Esophagus mucosa (tissue), 1 donor: ENCODE data around the gene FA2H. TPM values are rescaled to one million over a fixed set of nuclear protein-coding genes. Genes with fewer than 3 reads are reported as not detected.
"Not testable (repeated sequence)": the region's sequence is repeated elsewhere in the genome, so short reads cannot be mapped to it uniquely, and the experiment has no call there.

Source experiments
- ATAC-seq: fragments of 200-7000 bp; cut with Tn5 transposase; one replicate; pipeline ENCODE4 v1.9.1; 2020
- total RNA-seq: library from RNA; stranded (reverse); gene quantifications from one replicate; pipeline ENCODE4 v1.2.4, GENCODE V29; 2023
- donor health status: DM: yes; HTN: yes; CAD: no.

FA2H gene, protein sequence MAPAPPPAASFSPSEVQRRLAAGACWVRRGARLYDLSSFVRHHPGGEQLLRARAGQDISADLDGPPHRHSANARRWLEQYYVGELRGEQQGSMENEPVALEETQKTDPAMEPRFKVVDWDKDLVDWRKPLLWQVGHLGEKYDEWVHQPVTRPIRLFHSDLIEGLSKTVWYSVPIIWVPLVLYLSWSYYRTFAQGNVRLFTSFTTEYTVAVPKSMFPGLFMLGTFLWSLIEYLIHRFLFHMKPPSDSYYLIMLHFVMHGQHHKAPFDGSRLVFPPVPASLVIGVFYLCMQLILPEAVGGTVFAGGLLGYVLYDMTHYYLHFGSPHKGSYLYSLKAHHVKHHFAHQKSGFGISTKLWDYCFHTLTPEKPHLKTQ
- total RNA-seq, result 1.3 TPM

DNA sequence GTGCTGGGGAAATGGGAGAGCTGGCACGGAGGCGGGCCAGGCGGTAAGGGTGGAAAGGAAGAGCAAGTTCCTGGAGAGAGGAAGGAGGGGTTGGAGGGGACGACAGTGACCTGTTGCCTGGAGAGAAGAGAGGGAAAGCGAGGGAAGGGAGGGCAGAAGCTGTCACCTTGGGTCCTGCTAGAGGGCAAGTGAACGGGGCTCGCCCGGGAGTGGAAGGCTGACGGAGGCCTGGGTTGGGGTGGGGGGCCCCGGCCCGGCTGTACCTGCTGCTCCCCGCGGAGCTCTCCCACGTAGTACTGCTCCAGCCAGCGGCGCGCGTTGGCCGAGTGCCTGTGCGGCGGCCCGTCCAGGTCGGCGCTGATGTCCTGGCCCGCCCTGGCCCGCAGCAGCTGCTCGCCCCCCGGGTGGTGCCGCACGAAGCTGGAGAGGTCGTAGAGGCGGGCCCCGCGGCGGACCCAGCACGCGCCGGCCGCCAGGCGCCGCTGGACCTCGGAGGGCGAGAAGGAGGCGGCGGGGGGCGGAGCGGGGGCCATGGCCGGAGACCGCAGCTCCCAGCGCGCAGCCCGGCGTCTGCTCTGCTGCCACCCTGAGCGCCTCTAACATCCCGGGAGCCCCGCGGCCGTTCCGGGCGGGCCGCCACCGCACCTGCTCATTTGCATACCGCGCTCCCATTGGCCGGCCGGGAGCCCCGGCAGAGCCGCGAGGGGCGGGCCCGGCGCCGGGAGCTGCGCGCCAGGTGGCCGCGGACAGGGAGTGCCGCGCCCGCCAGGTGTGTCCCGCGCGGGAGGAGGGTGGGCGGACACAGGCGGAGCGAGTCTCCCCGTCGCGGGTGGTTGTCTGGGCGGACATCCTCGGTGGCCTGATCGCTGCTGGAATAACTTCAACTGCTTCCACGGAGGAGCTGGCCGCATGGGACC, at the start of gene FA2H:
Gene FA2H (minus strand): TSS at position 598 of the 917 bp plus-strand sequence. CDS start 65 bp downstream, at position 533.
- peak; percentile 98 for ATAC-seq

DNA sequence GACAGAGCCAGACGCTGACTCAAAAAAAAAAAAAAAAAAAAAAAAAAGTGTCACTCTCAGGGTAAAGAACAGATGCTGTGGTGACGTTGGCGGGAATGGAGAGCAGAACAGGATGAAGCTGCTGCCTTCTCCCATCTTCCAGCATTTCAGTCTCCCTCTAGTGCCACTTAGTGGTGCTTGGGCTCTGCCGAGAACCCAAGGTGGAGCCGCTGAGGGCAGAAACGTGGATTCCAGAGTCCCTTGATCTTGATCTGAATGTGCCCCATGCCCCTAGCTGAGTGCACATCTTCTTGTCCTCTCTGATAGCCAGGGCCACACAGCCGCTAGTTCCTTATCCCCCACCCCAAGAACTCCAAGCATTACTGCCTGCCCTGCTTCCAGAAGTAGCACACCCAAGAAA, 43.2 kb upstream of the FA2H start:
- no peak for ATAC-seq

- ATAC-seq, result peak; percentile 98
These were observed 38.6 kb upstream of the FA2H start for GRCh38 chr16:74813109-74813641.

DNA sequence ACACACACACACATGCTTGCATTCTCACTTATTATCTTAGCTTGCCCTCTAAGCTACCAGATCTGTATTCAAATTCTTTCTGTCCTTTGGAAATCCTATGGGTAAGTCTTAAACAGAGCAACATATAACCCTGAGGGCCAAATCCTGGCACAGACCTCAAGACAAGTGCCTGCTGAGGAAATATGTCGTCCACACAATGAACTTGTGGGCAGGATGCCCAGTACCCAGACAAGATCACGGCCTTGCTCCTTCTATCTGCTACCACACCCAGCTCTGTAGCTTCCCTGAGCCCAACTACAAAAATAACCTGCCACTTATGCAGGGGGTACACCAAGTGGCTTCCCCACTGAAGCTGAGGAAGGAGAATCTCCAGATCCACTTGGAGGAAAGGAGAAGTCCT, 37.3 kb upstream of the FA2H start:
- no peak for ATAC-seq

- ATAC-seq, result not testable (repeated sequence)
These were observed 36.6 kb upstream of the FA2H start for GRCh38 chr16:74811216-74811615.

DNA sequence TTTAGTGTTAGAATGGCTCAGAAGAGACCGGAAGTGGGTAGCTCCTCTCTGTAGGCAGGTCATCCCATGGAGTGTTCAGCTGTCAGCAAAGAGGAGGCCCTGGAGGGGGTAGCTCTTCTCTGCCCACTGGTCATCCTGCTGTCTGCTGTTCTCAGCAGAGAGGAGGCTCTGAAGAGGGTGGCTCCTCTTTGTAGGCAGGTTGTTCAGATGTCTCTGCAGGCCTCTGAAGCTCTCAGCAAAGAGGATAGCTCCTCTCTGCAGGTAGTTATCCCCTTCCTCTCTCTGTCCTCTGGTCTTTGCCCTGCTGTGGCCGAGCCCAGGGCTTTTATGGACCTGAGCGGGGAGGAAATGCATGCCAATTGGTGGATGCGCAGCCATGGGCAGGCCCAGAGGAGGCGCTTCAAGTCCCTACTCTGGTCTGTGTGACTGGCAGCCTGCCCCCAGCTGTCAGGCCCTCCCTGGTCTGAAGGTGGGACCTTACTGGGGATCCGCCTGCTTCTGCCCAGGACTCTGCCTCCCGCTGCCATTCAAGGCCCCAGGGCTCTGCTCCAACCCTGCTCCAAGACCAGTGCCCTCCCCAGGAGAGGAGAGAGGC, 32.5 kb upstream of the FA2H start:
- no peak for ATAC-seq

GRCh38 chr16:74800216-74800871, 25.7 kb upstream of the FA2H start:
- no peak for ATAC-seq

DNA sequence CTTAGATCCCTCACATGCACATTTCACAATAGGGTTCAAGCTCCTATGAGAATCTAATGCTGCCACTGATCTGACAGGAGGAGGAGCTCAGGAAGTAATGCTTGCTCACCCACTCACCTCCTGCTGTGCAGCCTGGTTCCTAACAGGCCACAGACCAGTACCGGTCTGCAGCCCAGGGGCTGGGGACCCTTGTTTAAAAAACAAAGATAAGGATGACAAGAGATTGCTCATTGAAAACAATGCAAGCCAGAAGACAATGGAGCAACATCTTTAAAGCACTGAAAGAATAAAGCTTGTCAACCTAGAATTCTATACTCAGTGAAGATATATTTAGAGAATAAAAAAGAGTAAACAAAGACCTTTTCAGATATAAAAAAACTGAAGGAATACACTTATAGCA, 22.8 kb upstream of the FA2H start:
- no peak for ATAC-seq

DNA sequence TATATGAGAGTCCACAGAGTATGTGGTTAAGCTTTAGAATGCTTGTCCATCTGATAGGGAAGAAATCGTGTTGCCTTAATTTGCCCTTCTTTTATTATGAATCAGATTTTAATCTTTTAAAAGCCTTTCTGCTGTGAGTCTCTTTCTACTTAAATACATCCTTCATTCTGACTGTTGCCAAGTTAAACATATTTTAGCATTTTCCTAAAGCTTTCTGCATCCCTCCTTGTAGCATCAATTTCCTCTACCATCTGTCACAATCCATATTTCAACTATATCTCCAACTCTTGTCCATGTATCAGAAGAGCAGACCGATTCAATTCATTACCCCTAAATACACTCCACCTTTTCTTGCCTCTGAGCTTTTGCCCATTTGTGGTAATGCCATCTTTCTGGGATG, 20.5 kb upstream of the FA2H start:
- ATAC-seq, result no peak

DNA sequence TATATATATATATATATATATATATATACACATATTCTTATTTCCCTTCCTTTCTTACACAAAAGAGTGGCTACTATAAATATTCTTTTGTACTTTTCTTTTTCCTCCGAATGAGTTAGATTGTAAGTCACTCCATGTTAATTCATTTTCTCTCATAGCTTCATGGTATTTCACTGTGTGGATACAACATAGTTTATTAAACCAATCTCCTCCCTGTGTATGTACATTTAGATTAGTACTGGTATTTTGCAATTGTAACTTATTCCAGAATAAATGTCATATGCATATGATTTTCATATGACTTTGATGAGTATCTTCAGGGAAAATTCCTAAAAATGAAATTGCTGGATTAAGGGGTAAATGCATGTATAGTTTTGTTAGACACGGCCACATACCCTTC, 20.0 kb upstream of the FA2H start:
- ATAC-seq, result no peak

DNA sequence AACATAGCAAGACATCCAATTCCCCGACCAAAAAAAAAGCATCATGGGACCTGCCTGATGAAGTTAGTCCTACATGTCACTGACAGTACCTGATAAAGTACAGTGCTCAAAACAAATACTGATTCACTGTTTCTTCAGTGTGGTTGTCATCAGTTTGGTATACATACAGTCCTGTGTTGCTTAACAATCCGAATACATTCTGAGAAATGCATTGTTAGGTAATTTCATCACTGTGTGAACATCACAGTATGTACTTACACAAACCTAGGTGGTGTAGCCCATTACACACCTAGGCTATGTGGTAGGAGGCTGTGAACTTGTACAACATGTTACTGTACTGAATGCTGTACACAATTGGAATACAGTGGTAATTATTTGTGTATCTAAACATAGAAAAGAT, 19.0 kb upstream of the FA2H start:
- ATAC-seq, result peak; percentile 23

DNA sequence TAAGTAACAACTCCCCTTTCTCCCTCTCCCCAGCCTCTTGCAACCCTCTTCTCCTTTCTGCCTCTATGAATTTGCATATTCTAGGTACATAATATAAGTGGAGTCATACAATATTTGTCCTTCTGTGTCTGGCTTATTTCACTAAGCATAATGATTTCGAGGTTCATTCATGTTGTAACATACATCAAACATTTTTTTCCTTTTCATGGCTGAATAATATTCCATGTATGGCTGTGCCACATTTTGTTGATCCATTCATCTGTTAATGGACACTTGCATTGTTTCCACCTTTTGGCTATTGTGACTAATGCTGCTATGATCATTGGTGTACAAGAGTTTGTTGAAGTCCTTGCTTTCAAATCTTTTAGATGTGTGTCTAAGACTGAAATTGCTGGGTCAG, 17.6 kb upstream of the FA2H start:
- no peak for ATAC-seq

DNA sequence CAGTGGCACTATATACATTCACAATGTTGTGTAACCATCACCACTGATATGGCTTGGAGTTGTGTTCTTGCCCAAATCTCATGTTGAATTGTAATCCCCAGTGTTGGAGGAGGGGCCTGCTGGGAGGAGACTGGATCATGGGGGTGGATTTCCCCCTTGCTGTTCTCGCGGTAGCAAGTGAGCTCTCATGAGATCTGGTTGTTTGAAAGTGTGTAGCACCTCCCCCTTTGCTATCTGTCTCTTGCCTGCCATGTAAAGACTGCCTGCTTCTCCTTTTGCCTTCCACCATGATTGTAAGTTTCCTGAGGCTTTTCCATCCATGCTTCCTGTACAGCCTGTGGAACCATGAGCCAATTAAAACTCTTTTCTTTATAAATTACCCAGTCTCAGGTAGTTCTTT, 17.1 kb upstream of the FA2H start:
- ATAC-seq, result not testable (repeated sequence)

GRCh38 chr16:74788108-74788507, 13.5 kb upstream of the FA2H start:
- ATAC-seq, result peak; percentile 71

DNA sequence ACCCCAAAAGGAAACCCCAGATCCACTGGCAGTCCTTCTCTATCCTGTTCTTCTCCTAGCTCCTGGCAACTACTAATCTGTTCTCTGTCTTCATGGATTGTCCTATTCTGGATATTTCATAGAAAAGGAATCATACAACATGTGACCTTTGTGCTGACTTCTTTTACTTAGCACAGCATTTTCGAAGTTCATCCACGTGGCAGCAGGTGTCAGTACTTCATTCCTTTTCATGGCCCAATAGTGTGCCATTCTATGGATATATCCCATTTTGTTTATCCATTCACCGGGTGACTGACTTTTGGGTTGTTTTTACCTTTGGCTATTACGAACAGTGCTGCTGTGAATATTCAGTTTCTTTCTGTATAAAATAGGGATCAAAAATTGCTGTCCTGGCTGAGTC, 10.4 kb upstream of the FA2H start:
- ATAC-seq, result no peak

DNA sequence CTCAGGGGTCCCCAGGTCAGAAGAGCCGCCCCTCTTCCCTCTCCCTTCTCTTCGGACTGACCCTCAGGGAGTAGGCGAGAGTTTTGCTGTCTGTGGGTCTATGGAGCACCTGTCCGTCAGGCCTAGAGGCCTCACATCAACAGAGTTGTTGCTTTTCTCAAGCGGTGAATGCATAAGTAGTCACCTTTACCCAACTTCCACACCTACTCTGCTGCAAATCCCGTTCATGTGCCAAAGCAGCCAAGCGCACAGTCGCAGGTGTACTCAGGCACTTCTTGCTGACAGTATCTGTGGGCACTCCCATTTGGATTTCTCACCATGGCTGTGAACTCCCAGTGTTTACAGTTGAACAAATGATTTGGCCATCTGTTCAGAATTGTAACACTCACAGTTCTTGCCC, 4.0 kb upstream of the FA2H start:
- ATAC-seq, result peak; percentile 49

GRCh38 chr16:74776926-74777325, 2.3 kb upstream of the FA2H start:
- ATAC-seq, result no peak

GRCh38 chr16:74775255-74775654, 635 bp upstream of the FA2H start:
- no peak for ATAC-seq

- ATAC-seq, result no peak
These were observed 986 bp downstream of the FA2H start for GRCh38 chr16:74773446-74774222.

GRCh38 chr16:74771656-74772315, 2.8 kb downstream of the FA2H start:
- ATAC-seq, result no peak
